ENCODE measurements around the gene A1CF. TPM values are rescaled to one million over a fixed set of nuclear protein-coding genes. Genes with fewer than 3 reads are reported as not detected.

A1CF gene
- total and polyA plus RNA-seq, 2 experiments from 2014 or later, result 25.4 to 47.6 TPM

- no peak overlapping the region for H3K27ac ChIP-seq
- TF ChIP-seq EZH2phosphoT487 (IDR thresholded peaks at IDR 0.05; ENCODE audit: low read depth, severe bottlenecking, unreplicated experiment) (no peak), EZH2 (IDR thresholded peaks at IDR 0.05; ENCODE audit: borderline replicate concordance) (no peak), CTCF (IDR thresholded peaks at IDR 0.05; ENCODE audit: poor library complexity) (no peak)
- WGBS (ENCODE audit: low lambda C conversion rate, missing lambda C conversion rate), result 37% methylated on average over 1 of the region's 1 CpG
- H4K20me1 ChIP-seq (ENCODE audit: insufficient read depth, poor library complexity, severe bottlenecking), result no peaks in the 10 kb centered on the region
- H3K79me2 ChIP-seq, result no peaks in the 10 kb centered on the region
- DNase-seq (ENCODE audit: low spot score), result peak; percentile 72
- H3K4me2 ChIP-seq, result no peak overlapping the region
- no peak overlapping the region for H2AFZ ChIP-seq
- no peaks in the 10 kb centered on the region for H3K9me2 ChIP-seq (replicated peaks; ENCODE audit: insufficient read depth)
- no peak overlapping the region for H3K4me3 ChIP-seq
- no peaks in the 10 kb centered on the region for H3K27me3 ChIP-seq
- H3K4me1 ChIP-seq (ENCODE audit: insufficient read depth), result peaks cover 5% of the 10 kb centered on the region
- H3K9me3 ChIP-seq (ENCODE audit: low read depth), result no peaks in the 10 kb centered on the region
- H3K36me3 ChIP-seq (replicated peaks; ENCODE audit: insufficient read depth, low read depth), result no peaks in the 10 kb centered on the region
These were observed 77.3 kb downstream of the A1CF start for GRCh38 chr10:50807851-50808776.

DNA sequence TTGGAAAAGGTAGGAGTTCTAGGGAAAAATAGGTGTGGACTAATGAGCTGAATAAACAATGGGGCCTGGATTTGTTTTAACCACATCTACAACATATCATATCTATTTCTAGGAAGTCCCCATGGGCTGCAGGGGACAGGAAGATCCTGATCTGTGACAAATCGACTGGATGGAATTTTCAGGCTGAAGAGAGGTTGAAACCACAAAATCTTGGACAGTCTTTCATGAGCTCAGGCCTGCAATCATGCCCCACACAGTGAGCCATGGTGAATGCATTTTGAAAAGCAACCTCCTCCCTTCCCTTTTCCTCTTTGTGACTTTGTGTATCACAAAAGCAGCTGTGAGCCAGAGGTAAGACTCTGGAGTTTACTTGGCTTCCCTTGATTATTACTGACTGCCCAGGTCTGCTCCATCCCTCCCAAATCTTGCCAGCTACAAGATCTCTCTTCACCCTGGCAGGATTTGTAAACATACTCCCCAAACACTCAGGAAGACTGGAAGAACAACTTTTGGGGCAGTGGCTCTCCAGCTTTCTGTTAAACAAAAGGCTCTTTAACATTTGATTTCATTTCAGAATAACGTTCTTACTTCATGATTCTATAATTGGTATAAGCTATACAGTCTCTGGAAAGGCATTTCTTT lies 79.3 kb downstream of the A1CF start:
- Histone ChIP-seq H3K27me3 (no peaks in the 10 kb centered on the region), H3K79me2 (no peaks in the 10 kb centered on the region), H3K27ac (no peak overlapping the region), H4K20me1 (ENCODE audit: insufficient read depth, poor library complexity, severe bottlenecking) (no peaks in the 10 kb centered on the region), H3K9me3 (ENCODE audit: low read depth) (no peaks in the 10 kb centered on the region), H3K4me1 (ENCODE audit: insufficient read depth) (peaks cover 5% of the 10 kb centered on the region), H2AFZ (no peak overlapping the region), H3K36me3 (replicated peaks; ENCODE audit: insufficient read depth, low read depth) (no peaks in the 10 kb centered on the region), H3K4me2 (no peak overlapping the region), H3K4me3 (no peak overlapping the region), H3K9me2 (replicated peaks; ENCODE audit: insufficient read depth) (no peaks in the 10 kb centered on the region)
- no peak for DNase-seq (ENCODE audit: low spot score)
- 57% methylated on average over 2 of the region's 2 CpGs for WGBS (ENCODE audit: low lambda C conversion rate, missing lambda C conversion rate)
- TF ChIP-seq CTCF (IDR thresholded peaks at IDR 0.05; ENCODE audit: poor library complexity) (no peak), EZH2phosphoT487 (IDR thresholded peaks at IDR 0.05; ENCODE audit: low read depth, severe bottlenecking, unreplicated experiment) (no peak), EZH2 (IDR thresholded peaks at IDR 0.05; ENCODE audit: borderline replicate concordance) (no peak)

GRCh38 chr10:50799595-50799994 lies 85.8 kb downstream of the A1CF start:
- Histone ChIP-seq H3K79me2 (no peaks in the 10 kb centered on the region), H4K20me1 (ENCODE audit: insufficient read depth, poor library complexity, severe bottlenecking) (no peaks in the 10 kb centered on the region), H3K4me3 (no peak overlapping the region), H3K9me2 (replicated peaks; ENCODE audit: insufficient read depth) (no peaks in the 10 kb centered on the region), H3K4me2 (no peak overlapping the region), H3K27ac (no peak overlapping the region), H3K27me3 (no peaks in the 10 kb centered on the region), H3K9me3 (ENCODE audit: low read depth) (no peaks in the 10 kb centered on the region), H3K4me1 (ENCODE audit: insufficient read depth) (no peaks in the 10 kb centered on the region), H2AFZ (no peak overlapping the region), H3K36me3 (replicated peaks; ENCODE audit: insufficient read depth, low read depth) (no peaks in the 10 kb centered on the region)
- TF ChIP-seq EZH2phosphoT487 (IDR thresholded peaks at IDR 0.05; ENCODE audit: low read depth, severe bottlenecking, unreplicated experiment) (no peak), EZH2 (IDR thresholded peaks at IDR 0.05; ENCODE audit: borderline replicate concordance) (no peak), CTCF (IDR thresholded peaks at IDR 0.05; ENCODE audit: poor library complexity) (no peak)
- 88% methylated on average over 1 of the region's 1 CpG for WGBS (ENCODE audit: low lambda C conversion rate, missing lambda C conversion rate)
- no peak for DNase-seq (ENCODE audit: low spot score)

Data from hepatocyte (in vitro differentiated cells).